ENCODE measurements around the gene ANKZF1. TPM values are rescaled to one million over a fixed set of nuclear protein-coding genes. Genes with fewer than 3 reads are reported as not detected.

Gene ANKZF1
- total and polyA plus RNA-seq, 4 donors = 29.2 to 74.2 (median 48.8) TPM

DNA sequence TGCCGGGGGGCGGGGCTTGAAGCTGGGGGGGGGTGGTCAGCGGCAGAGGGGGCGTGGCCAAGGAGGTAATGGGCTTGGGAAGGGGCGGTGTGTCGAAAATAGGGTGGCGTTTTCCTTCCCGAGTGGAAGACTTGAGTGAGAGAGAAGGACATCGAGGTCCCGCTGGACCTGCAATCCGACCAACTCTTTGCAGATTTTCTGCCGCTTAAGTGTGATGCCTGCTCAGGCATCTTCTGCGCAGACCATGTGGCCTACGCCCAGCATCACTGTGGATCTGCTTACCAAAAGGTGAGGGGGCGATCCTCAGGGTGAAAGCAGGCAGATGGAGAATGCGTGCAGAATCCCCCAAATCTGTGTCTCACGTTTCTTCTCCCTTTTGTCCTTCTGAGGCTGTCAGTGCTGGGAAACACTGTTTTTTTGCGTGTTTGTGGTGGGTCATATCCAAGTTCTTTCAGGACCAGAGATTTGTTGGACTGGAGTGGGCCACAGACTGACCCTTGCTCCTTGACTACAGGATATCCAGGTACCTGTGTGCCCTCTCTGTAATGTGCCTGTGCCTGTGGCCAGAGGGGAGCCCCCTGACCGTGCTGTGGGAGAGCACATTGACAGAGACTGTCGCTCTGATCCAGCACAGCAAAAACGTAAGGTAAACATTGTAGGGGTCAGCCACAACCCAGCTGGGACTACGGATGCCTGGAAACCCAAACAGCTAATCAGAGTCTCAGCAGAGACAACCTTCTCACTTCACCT, 22.3 kb upstream of the ANKZF1 start:
- no peak for DNase-seq (ENCODE audit: low read depth in 4 of 6, low spot score in 6 of 6)
- H3K4me1 ChIP-seq (ENCODE audit: control insufficient read depth, insufficient read depth, low read length) = peaks cover 20% of the 10 kb centered on the region
- H3K9me3 ChIP-seq (ENCODE audit: control insufficient read depth, insufficient read depth, low read length) = no peaks in the 10 kb centered on the region
- 11% methylated on average over 20 of the region's 22 CpGs for WGBS (ENCODE audit: insufficient coverage)
- peak overlapping the region; percentile 97 for H3K27ac ChIP-seq (ENCODE audit: low read depth, low read length)
- peaks cover 36% of the 10 kb centered on the region for H3K36me3 ChIP-seq (ENCODE audit: control insufficient read depth, insufficient read depth, low read length)
- H3K27me3 ChIP-seq (ENCODE audit: control insufficient read depth, insufficient read depth, low read length) = no peaks in the 10 kb centered on the region
- peak overlapping the region; percentile 84 for H3K4me3 ChIP-seq (ENCODE audit: low read depth, low read length)

- 59% methylated on average over 11 of the region's 17 CpGs for WGBS (ENCODE audit: insufficient coverage)
- peak in 1 of 6 donors; percentile 44 for DNase-seq (ENCODE audit: low read depth in 4 of 6, low spot score in 6 of 6)
- Histone ChIP-seq H3K27ac (ENCODE audit: low read depth, low read length) (peak overlapping the region; percentile 97), H3K36me3 (ENCODE audit: control insufficient read depth, insufficient read depth, low read length) (peaks cover 45% of the 10 kb centered on the region), H3K4me3 (ENCODE audit: low read depth, low read length) (no peak overlapping the region), H3K27me3 (ENCODE audit: control insufficient read depth, insufficient read depth, low read length) (no peaks in the 10 kb centered on the region), H3K9me3 (ENCODE audit: control insufficient read depth, insufficient read depth, low read length) (no peaks in the 10 kb centered on the region), H3K4me1 (ENCODE audit: control insufficient read depth, insufficient read depth, low read length) (peaks cover 20% of the 10 kb centered on the region)
These were observed 21.5 kb upstream of the ANKZF1 start for GRCh38 chr2:219207884-219208740.

DNA sequence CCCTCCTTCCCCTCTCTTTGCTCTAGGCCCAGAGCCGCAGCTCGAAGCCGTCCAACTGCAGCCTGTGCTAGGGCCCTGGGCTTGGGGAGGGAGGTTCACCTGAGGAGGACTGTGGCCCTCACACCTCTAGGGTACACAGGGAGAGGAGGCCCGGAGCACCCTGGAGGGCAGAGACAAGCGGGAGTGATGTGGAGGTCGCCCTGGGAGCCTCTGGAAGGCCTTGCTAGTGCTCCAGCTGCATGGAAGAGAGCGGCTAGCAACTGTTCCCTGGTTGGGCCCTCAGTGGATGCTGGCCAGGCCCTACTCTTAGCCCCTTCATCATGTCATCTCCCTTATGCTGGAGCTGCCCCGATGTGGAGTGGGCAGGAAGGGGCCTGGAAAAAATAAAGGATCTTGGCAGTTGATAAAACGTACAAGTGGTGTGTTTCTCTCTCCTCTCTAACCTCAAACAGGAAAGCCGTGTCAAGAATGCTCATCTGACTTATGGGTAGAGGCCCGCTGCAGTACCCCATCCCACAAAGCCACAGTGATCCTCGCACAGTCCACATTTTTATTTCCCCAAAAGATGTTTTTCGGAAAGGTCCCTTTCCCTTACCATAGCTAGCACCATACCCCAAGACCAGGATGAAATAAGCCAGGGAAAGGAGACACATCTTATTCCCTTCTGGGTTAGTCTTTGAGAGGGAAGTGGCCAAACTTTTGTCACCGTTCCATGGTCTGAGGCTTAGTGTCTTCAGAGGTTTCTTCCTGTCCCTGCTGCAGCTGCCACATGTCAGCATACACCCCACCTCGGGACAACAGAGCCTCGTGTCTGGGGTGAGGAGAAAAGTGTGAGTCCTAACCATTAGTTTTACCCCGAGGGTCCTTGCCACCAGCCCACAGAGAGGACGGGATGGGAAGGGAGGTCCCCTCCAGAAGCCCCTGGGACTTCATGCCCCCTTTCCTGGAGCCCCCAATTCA, 20.1 kb upstream of the ANKZF1 start:
- H3K9me3 ChIP-seq (ENCODE audit: control insufficient read depth, insufficient read depth, low read length) = no peaks in the 10 kb centered on the region
- peaks cover 20% of the 10 kb centered on the region for H3K4me1 ChIP-seq (ENCODE audit: control insufficient read depth, insufficient read depth, low read length)
- H3K36me3 ChIP-seq (ENCODE audit: control insufficient read depth, insufficient read depth, low read length) = peaks cover 59% of the 10 kb centered on the region
- no peaks in the 10 kb centered on the region for H3K27me3 ChIP-seq (ENCODE audit: control insufficient read depth, insufficient read depth, low read length)
- WGBS (ENCODE audit: insufficient coverage) = 86% methylated on average over 10 of the region's 18 CpGs
- DNase-seq (ENCODE audit: low read depth in 4 of 6, low spot score in 6 of 6) = no peak
- no peak overlapping the region for H3K27ac ChIP-seq (ENCODE audit: low read depth, low read length)
- H3K4me3 ChIP-seq (ENCODE audit: low read depth, low read length) = no peak overlapping the region

DNA sequence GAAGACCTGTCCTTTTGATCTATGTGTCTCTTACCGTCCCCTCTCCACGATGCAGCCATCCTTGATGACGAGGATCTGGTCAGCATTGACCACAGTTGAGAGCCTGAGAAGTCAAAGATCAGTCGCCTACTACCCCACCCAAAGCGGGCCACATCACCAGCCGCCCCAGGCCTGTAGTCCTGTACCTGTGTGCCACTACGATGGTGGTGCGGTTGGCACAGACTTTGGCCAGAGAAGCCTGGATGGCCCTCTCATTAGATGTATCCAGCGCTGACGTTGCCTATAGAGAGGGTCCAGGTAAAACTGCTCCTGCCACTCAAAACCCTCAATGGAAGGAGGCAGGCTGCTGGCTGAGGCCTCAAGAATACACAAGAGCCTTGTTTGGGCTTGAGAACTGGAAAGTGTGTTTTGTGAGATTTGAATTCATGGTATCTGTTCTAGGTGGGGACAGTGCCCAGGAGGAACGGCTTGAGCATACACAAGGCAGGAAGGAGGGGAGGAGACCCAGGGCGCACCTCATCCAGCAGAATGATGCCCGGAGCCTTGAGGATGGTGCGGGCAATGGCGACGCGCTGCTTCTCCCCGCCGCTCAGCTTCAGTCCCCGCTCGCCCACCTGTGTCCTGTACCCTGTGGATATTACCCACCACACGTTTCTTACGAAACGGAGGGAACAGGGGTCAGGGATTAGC, 19.3 kb upstream of the ANKZF1 start:
- DNase-seq (ENCODE audit: low read depth in 4 of 6, low spot score in 6 of 6) = no peak
- H3K4me3 ChIP-seq (ENCODE audit: low read depth, low read length) = no peak overlapping the region
- 95% methylated on average over 24 of the region's 24 CpGs for WGBS (ENCODE audit: insufficient coverage)
- no peak overlapping the region for H3K27ac ChIP-seq (ENCODE audit: low read depth, low read length)
- H3K36me3 ChIP-seq (ENCODE audit: control insufficient read depth, insufficient read depth, low read length) = peaks cover 63% of the 10 kb centered on the region
- H3K4me1 ChIP-seq (ENCODE audit: control insufficient read depth, insufficient read depth, low read length) = peaks cover 20% of the 10 kb centered on the region
- no peaks in the 10 kb centered on the region for H3K27me3 ChIP-seq (ENCODE audit: control insufficient read depth, insufficient read depth, low read length)
- H3K9me3 ChIP-seq (ENCODE audit: control insufficient read depth, insufficient read depth, low read length) = no peaks in the 10 kb centered on the region

GRCh38 chr2:219210886-219211362, 18.7 kb upstream of the ANKZF1 start:
- Histone ChIP-seq H3K27me3 (ENCODE audit: control insufficient read depth, insufficient read depth, low read length) (no peaks in the 10 kb centered on the region), H3K4me1 (ENCODE audit: control insufficient read depth, insufficient read depth, low read length) (peaks cover 22% of the 10 kb centered on the region), H3K9me3 (ENCODE audit: control insufficient read depth, insufficient read depth, low read length) (no peaks in the 10 kb centered on the region), H3K27ac (ENCODE audit: low read depth, low read length) (no peak overlapping the region), H3K4me3 (ENCODE audit: low read depth, low read length) (no peak overlapping the region), H3K36me3 (ENCODE audit: control insufficient read depth, insufficient read depth, low read length) (peaks cover 69% of the 10 kb centered on the region)
- 100% methylated on average over 1 of the region's 9 CpGs for WGBS (ENCODE audit: insufficient coverage)
- no peak for DNase-seq (ENCODE audit: low read depth in 4 of 6, low spot score in 6 of 6)

GRCh38 chr2:219213026-219213415, 16.6 kb upstream of the ANKZF1 start:
- no peaks in the 10 kb centered on the region for H3K9me3 ChIP-seq (ENCODE audit: control insufficient read depth, insufficient read depth, low read length)
- no peak overlapping the region for H3K4me3 ChIP-seq (ENCODE audit: low read depth, low read length)
- H3K4me1 ChIP-seq (ENCODE audit: control insufficient read depth, insufficient read depth, low read length) = peaks cover 27% of the 10 kb centered on the region
- DNase-seq (ENCODE audit: low read depth in 4 of 6, low spot score in 6 of 6) = no peak
- WGBS (ENCODE audit: insufficient coverage) = 95% methylated on average over 8 of the region's 8 CpGs
- H3K27ac ChIP-seq (ENCODE audit: low read depth, low read length) = no peak overlapping the region
- peaks cover 77% of the 10 kb centered on the region for H3K36me3 ChIP-seq (ENCODE audit: control insufficient read depth, insufficient read depth, low read length)
- H3K27me3 ChIP-seq (ENCODE audit: control insufficient read depth, insufficient read depth, low read length) = no peaks in the 10 kb centered on the region

- H3K4me3 ChIP-seq (ENCODE audit: low read depth, low read length) = no peak overlapping the region
- peaks cover 28% of the 10 kb centered on the region for H3K4me1 ChIP-seq (ENCODE audit: control insufficient read depth, insufficient read depth, low read length)
- H3K27ac ChIP-seq (ENCODE audit: low read depth, low read length) = no peak overlapping the region
- H3K36me3 ChIP-seq (ENCODE audit: control insufficient read depth, insufficient read depth, low read length) = peaks cover 72% of the 10 kb centered on the region
- H3K27me3 ChIP-seq (ENCODE audit: control insufficient read depth, insufficient read depth, low read length) = no peaks in the 10 kb centered on the region
- H3K9me3 ChIP-seq (ENCODE audit: control insufficient read depth, insufficient read depth, low read length) = no peaks in the 10 kb centered on the region
- DNase-seq (ENCODE audit: low read depth in 4 of 6, low spot score in 6 of 6) = no peak
- WGBS (ENCODE audit: insufficient coverage) = 93% methylated on average over 10 of the region's 10 CpGs
These were observed 16.0 kb upstream of the ANKZF1 start for GRCh38 chr2:219213486-219214071.

- 98% methylated on average over 10 of the region's 15 CpGs for WGBS (ENCODE audit: insufficient coverage)
- Histone ChIP-seq H3K4me1 (ENCODE audit: control insufficient read depth, insufficient read depth, low read length) (peaks cover 33% of the 10 kb centered on the region), H3K27ac (ENCODE audit: low read depth, low read length) (no peak overlapping the region), H3K4me3 (ENCODE audit: low read depth, low read length) (no peak overlapping the region), H3K27me3 (ENCODE audit: control insufficient read depth, insufficient read depth, low read length) (no peaks in the 10 kb centered on the region), H3K36me3 (ENCODE audit: control insufficient read depth, insufficient read depth, low read length) (peaks cover 67% of the 10 kb centered on the region), H3K9me3 (ENCODE audit: control insufficient read depth, insufficient read depth, low read length) (no peaks in the 10 kb centered on the region)
- no peak for DNase-seq (ENCODE audit: low read depth in 4 of 6, low spot score in 6 of 6)
These were observed 15.5 kb upstream of the ANKZF1 start for GRCh38 chr2:219214141-219214540.
